H1 (cell line): ENCODE results near the gene DSC3. TPM values are rescaled to one million over a fixed set of nuclear protein-coding genes. Genes with fewer than 3 reads are reported as not detected.

Experiments used
- CTCF ChIA-PET: fragments of 300-600 bp; sonication (Branson Sonifier 250); formaldehyde crosslinking; loops from one replicate; lab custom pipeline; 2021; ENCODE audit not compliant: partially characterized antibody; lab: Charles Lee
- POLR2A ChIA-PET: fragments of 300-600 bp; sonication (Branson Sonifier 250); formaldehyde crosslinking; loops from one replicate; lab custom pipeline; 2021; ENCODE audit warnings: inconsistent platforms; ENCODE audit not compliant: partially characterized antibody; lab: Charles Lee
- DNase-seq, 2 experiments: peaks; one replicate each; pipeline versions ENCODE4 v3.0.0 to v3.0.0-alpha.2; 2010 to 2022; ENCODE audit warnings: low spot score in 2 of 2, low read depth in 1 of 2, mixed read lengths in 1 of 2
- FAIRE-seq: peaks from 2 replicates; lab custom pipeline; 2011; peaks lifted over from hg19 to GRCh38; lab: Jason Lieb, UNC
- H2AFZ ChIP-seq: 2 replicates; pipeline ENCODE4 v1.8.1; 2012; ENCODE audit warnings: low read length, inconsistent platforms
- H2AK5ac ChIP-seq: 2 replicates; pipeline ENCODE4 v1.6.1; 2013; ENCODE audit warnings: low read depth, low read length
- H2BK120ac ChIP-seq: replicated peaks from 2 replicates; pipeline ENCODE3; 2013; ENCODE audit warnings: low read depth, low read length, inconsistent platforms
- H2BK12ac ChIP-seq: 2 replicates; pipeline ENCODE4 v1.6.1; 2013; ENCODE audit warnings: low read depth, low read length
- H2BK15ac ChIP-seq: 2 replicates; pipeline ENCODE4 v1.6.1; 2013; ENCODE audit warnings: low read length
- H2BK20ac ChIP-seq: 2 replicates; pipeline ENCODE4 v1.6.1; 2013; ENCODE audit warnings: low read length
- H2BK5ac ChIP-seq: 2 replicates; pipeline ENCODE4 v1.6.1; 2013; ENCODE audit warnings: low read depth, low read length
- H3K14ac ChIP-seq: 2 replicates; pipeline ENCODE4 v1.6.1; 2013; ENCODE audit warnings: inconsistent platforms; ENCODE audit not compliant: insufficient read length
- H3K18ac ChIP-seq: 2 replicates; pipeline ENCODE4 v1.6.1; 2013; ENCODE audit warnings: low read length; ENCODE audit errors: extremely low read depth
- H3K23ac ChIP-seq: 2 replicates; pipeline ENCODE4 v1.6.1; 2013; ENCODE audit warnings: inconsistent platforms; ENCODE audit not compliant: insufficient read length
- H3K23me2 ChIP-seq: 2 replicates; pipeline ENCODE4 v1.6.1; 2013; ENCODE audit warnings: low read depth, low read length
- H3K27ac ChIP-seq: 2 replicates; pipeline ENCODE4 v1.6.1; 2011; ENCODE audit warnings: low read depth, low read length, inconsistent platforms
- H3K27me3 ChIP-seq, 4 experiments: replicated peaks in 1 of 4; 1 replicate in 1 of 4; 2 replicates in 3 of 4; pipeline versions ENCODE4 v1.6.1 to v1.8.1; 2011 to 2013; ENCODE audit warnings: low read length in 3 of 4, mild to moderate bottlenecking in 3 of 4, inconsistent platforms in 2 of 4, mixed read lengths in 2 of 4, moderate library complexity in 1 of 4; ENCODE audit not compliant: control insufficient read depth in 3 of 4, insufficient read depth in 3 of 4; ENCODE audit errors: extremely low read depth in 1 of 4
- H3K36me3 ChIP-seq, 4 experiments: 2 replicates each; pipeline versions ENCODE4 v1.6.1 to v1.8.1; 2011 to 2013; ENCODE audit warnings: mild to moderate bottlenecking in 4 of 4, low read length in 3 of 4, moderate library complexity in 2 of 4, control low read depth in 1 of 4, inconsistent platforms in 1 of 4; ENCODE audit not compliant: insufficient read depth in 4 of 4, control insufficient read depth in 2 of 4
- H3K4ac ChIP-seq: replicated peaks from 2 replicates; pipeline ENCODE3; 2013; ENCODE audit warnings: low read length, low read depth, mixed read lengths, inconsistent platforms; ENCODE audit not compliant: insufficient read length
- H3K4me1 ChIP-seq, 4 experiments: replicated peaks in 1 of 4; 1 replicate in 1 of 4; 2 replicates in 3 of 4; pipeline versions ENCODE4 v1.6.1 to v1.8.1; 2011 to 2013; ENCODE audit warnings: low read length in 3 of 4, inconsistent platforms in 2 of 4, mixed read lengths in 1 of 4; ENCODE audit not compliant: insufficient read depth in 4 of 4, control insufficient read depth in 3 of 4
- H3K4me2 ChIP-seq, 2 experiments: 2 replicates each; pipeline versions ENCODE4 v1.6.1 to v1.8.1; 2011 to 2013; ENCODE audit warnings: low read depth in 2 of 2, low read length in 2 of 2, control low read depth in 1 of 2, inconsistent platforms in 1 of 2, mild to moderate bottlenecking in 1 of 2; ENCODE audit not compliant: insufficient read depth in 1 of 2
- H3K4me3 ChIP-seq, 4 experiments: fragments of 200-600, 300-600 bp in 1 of 4; sonication (generic), shearing (Covaris generic), sonication (Bioruptor Twin) in 1 of 4; 2 replicates each; pipeline versions ENCODE4 v1.5.1 to v1.8.1; 2011 to 2016; ENCODE audit warnings: low read length in 4 of 4, low read depth in 3 of 4, control low read depth in 2 of 4, inconsistent platforms in 2 of 4, mild to moderate bottlenecking in 2 of 4, mixed read lengths in 1 of 4, moderate library complexity in 1 of 4; ENCODE audit not compliant: insufficient read depth in 2 of 4; ENCODE audit errors: extremely low read depth in 1 of 4
- H3K56ac ChIP-seq: replicated peaks from 2 replicates; pipeline ENCODE3; 2013; ENCODE audit warnings: low read depth, mild to moderate bottlenecking, mixed read lengths, low read length, inconsistent platforms; ENCODE audit not compliant: insufficient read length
- H3K79me1 ChIP-seq: 2 replicates; pipeline ENCODE4 v1.6.1; 2013; ENCODE audit warnings: low read depth, low read length, control low read depth
- H3K79me2 ChIP-seq, 2 experiments: 2 replicates each; pipeline versions ENCODE4 v1.6.1 to v1.8.1; 2012 to 2013; ENCODE audit warnings: low read length in 2 of 2, mild to moderate bottlenecking in 2 of 2, inconsistent platforms in 1 of 2; ENCODE audit not compliant: insufficient read depth in 2 of 2, control insufficient read depth in 1 of 2
- H3K9ac ChIP-seq, 4 experiments: replicated peaks in 1 of 4; 1 replicate in 1 of 4; 2 replicates in 3 of 4; pipeline versions ENCODE4 v1.6.1 to v1.8.1; 2011 to 2013; ENCODE audit warnings: low read depth in 3 of 4, low read length in 3 of 4, control low read depth in 2 of 4, mild to moderate bottlenecking in 2 of 4, moderate library complexity in 2 of 4, inconsistent platforms in 1 of 4; ENCODE audit errors: extremely low read depth in 1 of 4
- H3K9me3 ChIP-seq, 2 experiments: 2 replicates each; pipeline versions ENCODE4 v1.6.1 to v1.8.1; 2012 to 2013; ENCODE audit warnings: mild to moderate bottlenecking in 2 of 2, moderate library complexity in 2 of 2, control low read depth in 1 of 2, inconsistent platforms in 1 of 2, low read depth in 1 of 2, low read length in 1 of 2, mixed read lengths in 1 of 2; ENCODE audit not compliant: insufficient read depth in 2 of 2
- H4K20me1 ChIP-seq, 2 experiments: replicated peaks in 1 of 2; 2 replicates each; pipeline versions ENCODE3 to v1.8.1; 2011 to 2013; ENCODE audit warnings: inconsistent platforms in 2 of 2, low read length in 2 of 2, mild to moderate bottlenecking in 1 of 2; ENCODE audit not compliant: insufficient read depth in 2 of 2, control insufficient read depth in 1 of 2
- H4K5ac ChIP-seq: 2 replicates; pipeline ENCODE4 v1.6.1; 2013; ENCODE audit warnings: low read length, low read depth, mixed read lengths, inconsistent platforms; ENCODE audit not compliant: insufficient read length
- H4K8ac ChIP-seq: 2 replicates; pipeline ENCODE4 v1.8.0; 2013; ENCODE audit warnings: mild to moderate bottlenecking, moderate library complexity, low read length, inconsistent platforms; ENCODE audit not compliant: insufficient read depth; ENCODE audit errors: extremely low read depth
- H4K91ac ChIP-seq: replicated peaks from 2 replicates; pipeline ENCODE3; 2013; ENCODE audit warnings: low read length, mixed read lengths, inconsistent platforms; ENCODE audit not compliant: insufficient read length
- SIRT6 ChIP-seq: IDR thresholded peaks from one replicate; pipeline ENCODE4 v1.7.1; 2012; ENCODE audit warnings: low read length, inconsistent platforms
- SP1 ChIP-seq: IDR thresholded peaks from 2 replicates; pipeline ENCODE4 v1.6.1; 2011; ENCODE audit warnings: low read depth, low read length
- WGBS, 2 experiments: shearing (Covaris generic) in 1 of 2; methylation state at CpG; one replicate each; pipeline versions ENCODE4 v1.1.6 to v1.1.7; 2013 to 2015; ENCODE audit warnings: low lambda C conversion rate in 2 of 2, mixed read lengths in 2 of 2, inconsistent platforms in 1 of 2, low coverage in 1 of 2, missing lambda C conversion rate in 1 of 2; ENCODE audit not compliant: insufficient replicate concordance in 2 of 2, insufficient coverage in 1 of 2, insufficient read length in 1 of 2; ENCODE audit errors: extremely low coverage in 1 of 2, missing lambda C conversion rate in 1 of 2; 5-methylcytosine and 5-hydroxymethylcytosine counted together
- polyA plus RNA-seq, 7 experiments: library from polyadenylated mRNA; depleted of rRNA in 3 of 7; stranded (reverse) in 5 of 7; unstranded in 2 of 7; fragments of >200 nt in 5 of 7; fragments of 200-250 nt in 2 of 7; gene quantifications; 1 replicate in 5 of 7; 2 replicates in 1 of 7; 4 replicates in 1 of 7; pipeline versions ENCODE4 v1.2.1 to v1.2.3, GENCODE V29; 2011 to 2013; ENCODE audit warnings: missing spikeins in 2 of 7, mixed read lengths in 2 of 7
- total RNA-seq: library from RNA; stranded (reverse); fragmentation: NEBNext Ultra II Directional; extraction: Animal tissue kit (Norgen Biotek cat#: 25700); gene quantifications from 2 replicates; pipeline ENCODE4 v1.2.1, GENCODE V29; 2021

DSC3 gene
- total and polyA plus RNA-seq, 2 of the 8 experiments (the other 6 are each of a cell fraction or from before 2014, with no cell fraction given): 0.70 to 3.7 TPM

DNA sequence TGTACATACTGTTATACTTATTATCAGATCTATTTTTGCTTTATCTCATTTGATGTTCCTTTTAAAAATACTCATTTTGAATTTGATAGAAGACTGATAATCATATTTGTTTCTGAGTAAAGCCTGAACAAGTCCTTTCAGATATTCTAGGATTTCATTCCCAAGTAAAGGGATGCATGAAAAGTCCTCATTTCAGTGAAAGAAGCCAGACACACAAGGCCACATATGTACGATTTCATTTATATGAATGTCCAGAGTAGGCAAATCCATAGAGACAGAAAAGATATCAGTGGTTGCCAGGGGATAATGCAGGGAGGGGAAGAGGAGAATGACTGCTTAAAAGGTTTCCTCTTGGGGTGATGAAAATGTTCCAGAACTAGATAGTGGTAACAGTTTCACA lies 53.4 kb downstream of the DSC3 start:
- no peaks in the 10 kb centered on the region for H3K36me3 ChIP-seq
- no peak overlapping the region for H4K8ac ChIP-seq
- H2BK120ac ChIP-seq: no peak overlapping the region
- no peak overlapping the region for H3K4me3 ChIP-seq
- no peak overlapping the region for H3K14ac ChIP-seq
- peaks cover 0 to 1% (median 0%) of the 10 kb centered on the region in 4 experiments; a peak in 1 of 7 replicates for H3K27me3 ChIP-seq
- no peak overlapping the region for H3K4ac ChIP-seq
- H4K20me1 ChIP-seq: peaks cover 0 to 4% of the 10 kb centered on the region in 2 experiments
- H2AK5ac ChIP-seq: no peak overlapping the region
- no peaks in the 10 kb centered on the region for H3K4me1 ChIP-seq
- no peaks in the 10 kb centered on the region for H3K9me3 ChIP-seq
- no peak overlapping the region for H3K9ac ChIP-seq
- no peak overlapping the region for H2BK15ac ChIP-seq
- no peak overlapping the region for H3K56ac ChIP-seq
- ChIA-PET POLR2A (no interaction called here), CTCF (interaction anchor here (1.1 kb wide), 1 partner anchor 17 kb away, joined by 3 read pairs; no protein-coding TSS in a partner anchor)
- no peak overlapping the region for H2BK20ac ChIP-seq
- no peak overlapping the region for H3K23ac ChIP-seq
- no peak overlapping the region for H4K91ac ChIP-seq
- H3K4me2 ChIP-seq: no peak overlapping the region
- H3K18ac ChIP-seq: no peak overlapping the region
- WGBS, 2 experiments: 92% methylated on average over 1 of the region's 1 CpG; no CpG with 5 or more reads in 1 of the 2 experiments
- H3K79me2 ChIP-seq: no peaks in the 10 kb centered on the region
- no peak overlapping the region for H2AFZ ChIP-seq
- no peak overlapping the region for H4K5ac ChIP-seq
- FAIRE-seq (no peak), DNase-seq (no peak)
- no peak overlapping the region for H2BK12ac ChIP-seq
- no peak overlapping the region for H3K27ac ChIP-seq
- H2BK5ac ChIP-seq: no peak overlapping the region
- no peaks in the 10 kb centered on the region for H3K79me1 ChIP-seq
- no peak for TF ChIP-seq SP1
- no peak for TF ChIP-seq SIRT6
- TF ChIP-seq, all 59 proteins: peak for 0
- peaks cover 3% of the 10 kb centered on the region; the same call in 1 of the 2 replicates for H3K23me2 ChIP-seq
